SK-N-SH treated with all-trans-retinoic acid at 6 μM for 48 hours (cell line): ENCODE data around the gene FAM111A.
A peak's percentile ranks its signal among the peaks of the same experiment; 100 is the strongest.

Source experiments
- ATAC-seq: fragments of 200-7000 bp; cut with Tn5 transposase; 3 replicates; pipeline ENCODE4 v1.9.1; 2020; ENCODE audit warnings: mild to moderate bottlenecking, moderate library complexity
- ARNTL ChIP-seq: fragments of 450-650 bp; formaldehyde crosslinking; IDR thresholded peaks from 2 replicates; pipeline ENCODE4 v1.5.0; 2020; ENCODE audit warnings: low read depth, mild to moderate bottlenecking, moderate library complexity, borderline replicate concordance
- BACH2 ChIP-seq: fragments of 250-450 bp; sonication (Bioruptor Pico); IDR thresholded peaks from 2 replicates; pipeline ENCODE4 v1.9.0; 2021; ENCODE audit warnings: mild to moderate bottlenecking, borderline replicate concordance
- CREB5 ChIP-seq: fragments of 250-450 bp; sonication (Bioruptor Pico); IDR thresholded peaks from 2 replicates; pipeline ENCODE4 v1.5.1; 2020; ENCODE audit warnings: low read depth, mild to moderate bottlenecking, moderate library complexity
- CSDC2 ChIP-seq: fragments of 250-450 bp; sonication (Bioruptor Pico); IDR thresholded peaks from 2 replicates; pipeline ENCODE4 v1.5.0; 2020; ENCODE audit warnings: mild to moderate bottlenecking, moderate library complexity
- ESRRG ChIP-seq: fragments of 250-450 bp; sonication (Bioruptor Pico); IDR thresholded peaks from 2 replicates; pipeline ENCODE4 v1.6.1; 2021; ENCODE audit warnings: mild to moderate bottlenecking
- ISL1 ChIP-seq: fragments of 250-450 bp; sonication (Bioruptor Pico); IDR thresholded peaks from 2 replicates; pipeline ENCODE4 v2.1.2; 2022; ENCODE audit warnings: mild to moderate bottlenecking, moderate library complexity
- OSR1 ChIP-seq: fragments of 250-450 bp; sonication (Bioruptor Pico); IDR thresholded peaks from 2 replicates; pipeline ENCODE4 v1.8.0; 2022; ENCODE audit warnings: moderate library complexity, mild to moderate bottlenecking, inconsistent platforms
- PATZ1 ChIP-seq: fragments of 250-450 bp; sonication (Bioruptor Pico); IDR thresholded peaks from 2 replicates; pipeline ENCODE4 v1.8.0; 2020; ENCODE audit warnings: mild to moderate bottlenecking, moderate library complexity, borderline replicate concordance
- POU6F1 ChIP-seq: fragments of 250-450 bp; sonication (Bioruptor Pico); IDR thresholded peaks from 2 replicates; pipeline ENCODE4 v1.8.0; 2021; ENCODE audit warnings: low read depth, mild to moderate bottlenecking, moderate library complexity, borderline replicate concordance
- PPARA ChIP-seq: fragments of 250-450 bp; sonication (Bioruptor Pico); IDR thresholded peaks from 2 replicates; pipeline ENCODE4 v1.5.0; 2020; ENCODE audit warnings: mild to moderate bottlenecking, borderline replicate concordance
- RARB ChIP-seq: fragments of 250-450 bp; sonication (Bioruptor Pico); IDR thresholded peaks from 2 replicates; pipeline ENCODE4 v1.8.0; 2021; ENCODE audit warnings: mild to moderate bottlenecking, moderate library complexity
- SNAI2 ChIP-seq: fragments of 250-450 bp; sonication (Bioruptor Pico); IDR thresholded peaks from 2 replicates; pipeline ENCODE4 v1.5.0; 2020; ENCODE audit warnings: mild to moderate bottlenecking, moderate library complexity
- TCF4 ChIP-seq: fragments of 250-450 bp; sonication (Bioruptor Pico); IDR thresholded peaks from 2 replicates; pipeline ENCODE4 v1.8.0; 2021; ENCODE audit warnings: mild to moderate bottlenecking, moderate library complexity, borderline replicate concordance
- TSHZ2 ChIP-seq: fragments of 250-450 bp; sonication (Bioruptor Pico); IDR thresholded peaks from 2 replicates; pipeline ENCODE4 v1.5.0; 2020; ENCODE audit warnings: mild to moderate bottlenecking, moderate library complexity
- ZC3H10 ChIP-seq: fragments of 250-450 bp; sonication (Bioruptor Pico); IDR thresholded peaks from 2 replicates; pipeline ENCODE4 v1.5.1; 2021; ENCODE audit warnings: mild to moderate bottlenecking, moderate library complexity
- ZFP3 ChIP-seq: fragments of 250-450 bp; sonication (Bioruptor Pico); IDR thresholded peaks from 2 replicates; pipeline ENCODE4 v1.5.0; 2020; ENCODE audit warnings: mild to moderate bottlenecking, moderate library complexity
- ZFP30 ChIP-seq: fragments of 450-650 bp; formaldehyde crosslinking; IDR thresholded peaks from 2 replicates; pipeline ENCODE4 v1.5.0; 2022; ENCODE audit warnings: mild to moderate bottlenecking, moderate library complexity
- ZNF70 ChIP-seq: fragments of 450-650 bp; formaldehyde crosslinking; IDR thresholded peaks from 2 replicates; pipeline ENCODE4 v1.5.0; 2020; ENCODE audit warnings: mild to moderate bottlenecking, moderate library complexity
- ZNF8 ChIP-seq: fragments of 450-650 bp; formaldehyde crosslinking; IDR thresholded peaks from 2 replicates; pipeline ENCODE4 v1.5.0; 2020; ENCODE audit warnings: mild to moderate bottlenecking, moderate library complexity

FAM111A gene

GRCh38 chr11:59152312-59152951, 9.8 kb downstream of the FAM111A start:
- no peak for ATAC-seq
- TF ChIP-seq ZNF8 (CRISPR knock-in tag) = no peak
- TF ChIP-seq ESRRG (CRISPR knock-in tag) = no peak
- no peak for TF ChIP-seq TCF4 (CRISPR knock-in tag)
- no peak for TF ChIP-seq PPARA (CRISPR knock-in tag)
- TF ChIP-seq ARNTL (CRISPR knock-in tag) = no peak

- TF ChIP-seq OSR1 (CRISPR knock-in tag) = no peak
- no peak for TF ChIP-seq ZFP3 (CRISPR knock-in tag)
- no peak for ATAC-seq
Observed at GRCh38 chr11:59154610-59155009, 12.0 kb downstream of the FAM111A start.

GRCh38 chr11:59157433-59157832, 14.8 kb downstream of the FAM111A start:
- ATAC-seq = no peak
- TF ChIP-seq PPARA (CRISPR knock-in tag) = no peak
- TF ChIP-seq, all 23 proteins: peak for 0

GRCh38 chr11:59158206-59159068, 15.8 kb downstream of the FAM111A start:
- ATAC-seq = peak; percentile 98
- TF ChIP-seq SNAI2 (CRISPR knock-in tag) (no peak), ARNTL (CRISPR knock-in tag) (no peak), ISL1 (CRISPR knock-in tag) (no peak), BACH2 (CRISPR knock-in tag) (no peak), ZC3H10 (CRISPR knock-in tag) (no peak), POU6F1 (CRISPR knock-in tag) (no peak), TSHZ2 (CRISPR knock-in tag) (no peak), ZNF8 (CRISPR knock-in tag) (no peak)

- no peak for ATAC-seq
- TF ChIP-seq BACH2 (CRISPR knock-in tag) (no peak), RARB (no peak), TCF4 (CRISPR knock-in tag) (no peak), POU6F1 (CRISPR knock-in tag) (no peak), OSR1 (CRISPR knock-in tag) (no peak), TSHZ2 (CRISPR knock-in tag) (no peak), CREB5 (no peak), ZFP30 (no peak), ISL1 (CRISPR knock-in tag) (no peak), CSDC2 (no peak), ZFP3 (CRISPR knock-in tag) (no peak), PATZ1 (CRISPR knock-in tag) (no peak), ARNTL (CRISPR knock-in tag) (no peak), ZNF70 (no peak), ESRRG (CRISPR knock-in tag) (no peak)
Observed at GRCh38 chr11:59164028-59164427, 21.4 kb downstream of the FAM111A start.
